ENCODE results near the gene SUFU.
A peak's percentile ranks its signal among the peaks of the same experiment; 100 is the strongest.

SUFU gene

GRCh38 chr10:102492344-102492939 is 11.3 kb upstream of the SUFU start:
- WGBS, 2 donors (ENCODE audit: extremely low coverage in 2 of 2, insufficient read length in 2 of 2, insufficient replicate concordance in 1 of 2): no CpG with 5 or more reads among the region's 7 CpGs
- Histone ChIP-seq H3K9me3 (replicated peaks in 1 of 2; ENCODE audit: control insufficient read depth in 2 of 2, insufficient read depth in 1 of 2, low read depth in 1 of 2, low read length in 2 of 2) (no peaks in the 10 kb centered on the region), H4K91ac (ENCODE audit: low read depth, low read length, poor library complexity) (no peak overlapping the region), H2BK120ac (ENCODE audit: low read depth, low read length) (no peak overlapping the region), H2BK5ac (ENCODE audit: low read length) (no peak overlapping the region), H4K8ac (ENCODE audit: low read depth, low read length) (peak overlapping the region; percentile 57), H3K27ac (replicated peaks; ENCODE audit: low read length) (no peak overlapping the region), H3K79me1 (ENCODE audit: low read depth, low read length) (peaks cover 7% of the 10 kb centered on the region), H3K9ac (ENCODE audit: low read depth, low read length, poor library complexity) (no peak overlapping the region), H2BK15ac (ENCODE audit: low read length) (no peak overlapping the region), H2BK12ac (ENCODE audit: low read length) (no peak overlapping the region), H3K27me3 (ENCODE audit: control insufficient read depth in 3 of 3, insufficient read depth in 3 of 3, low read depth in 1 of 3, low read length in 3 of 3) (no peaks in the 10 kb centered on the region), H2AFZ (ENCODE audit: low read length) (no peak overlapping the region), H3K4me3 (ENCODE audit: low read length in 2 of 2) (no peak overlapping the region), H3K23ac (ENCODE audit: low read depth, low read length, poor library complexity) (peak overlapping the region; percentile 17), H3K18ac (ENCODE audit: low read length) (no peak overlapping the region), H3K4me1 (ENCODE audit: control insufficient read depth in 2 of 2, insufficient read depth in 1 of 2, low read depth in 1 of 2, low read length in 2 of 2) (no peaks in the 10 kb centered on the region), H3K36me3 (replicated peaks in 1 of 2; ENCODE audit: control insufficient read depth in 2 of 2, insufficient read depth in 2 of 2, low read length in 2 of 2) (peaks cover 18 to 73% of the 10 kb centered on the region in 2 donors), H3K4ac (ENCODE audit: low read length) (no peak overlapping the region), H2AK5ac (ENCODE audit: low read depth, low read length) (peak overlapping the region; percentile 32), H3K14ac (ENCODE audit: low read length) (no peak overlapping the region), H3K4me2 (ENCODE audit: insufficient read depth, low read length, poor library complexity, severe bottlenecking) (no peak overlapping the region)
- DNase-seq (ENCODE audit: low spot score): no peak

DNA sequence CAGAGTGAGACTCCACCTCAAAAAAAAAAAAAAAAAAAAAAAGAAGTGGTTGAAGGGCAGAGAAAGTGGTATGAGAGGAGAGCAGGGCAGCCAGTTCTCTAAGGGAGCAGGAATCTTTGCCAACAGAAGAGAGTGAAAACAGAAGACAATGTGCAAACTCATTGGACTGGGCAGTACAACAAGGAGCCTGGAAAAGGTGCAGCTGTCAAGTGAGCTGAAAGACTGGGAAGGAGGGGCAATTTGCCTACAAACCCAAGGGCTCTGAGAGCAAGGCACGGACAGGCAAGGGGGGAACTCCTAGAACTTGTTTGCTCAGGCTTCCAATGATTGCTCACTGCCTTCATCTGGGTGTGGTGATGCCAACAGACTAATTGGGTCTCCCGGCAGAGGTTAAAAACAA is 10.8 kb upstream of the SUFU start:
- Histone ChIP-seq H3K4ac (ENCODE audit: low read length) (no peak overlapping the region), H4K91ac (ENCODE audit: low read depth, low read length, poor library complexity) (no peak overlapping the region), H2AFZ (ENCODE audit: low read length) (no peak overlapping the region), H3K36me3 (replicated peaks in 1 of 2; ENCODE audit: control insufficient read depth in 2 of 2, insufficient read depth in 2 of 2, low read length in 2 of 2) (peaks cover 16 to 75% of the 10 kb centered on the region in 2 donors), H3K23ac (ENCODE audit: low read depth, low read length, poor library complexity) (no peak overlapping the region), H2AK5ac (ENCODE audit: low read depth, low read length) (no peak overlapping the region), H3K18ac (ENCODE audit: low read length) (no peak overlapping the region), H2BK12ac (ENCODE audit: low read length) (no peak overlapping the region), H4K8ac (ENCODE audit: low read depth, low read length) (no peak overlapping the region), H3K27ac (replicated peaks; ENCODE audit: low read length) (no peak overlapping the region), H3K4me3 (ENCODE audit: low read length in 2 of 2) (no peak overlapping the region), H3K27me3 (ENCODE audit: control insufficient read depth in 3 of 3, insufficient read depth in 3 of 3, low read depth in 1 of 3, low read length in 3 of 3) (no peaks in the 10 kb centered on the region), H3K9ac (ENCODE audit: low read depth, low read length, poor library complexity) (no peak overlapping the region), H3K4me1 (ENCODE audit: control insufficient read depth in 2 of 2, insufficient read depth in 1 of 2, low read depth in 1 of 2, low read length in 2 of 2) (no peaks in the 10 kb centered on the region), H3K9me3 (replicated peaks in 1 of 2; ENCODE audit: control insufficient read depth in 2 of 2, insufficient read depth in 1 of 2, low read depth in 1 of 2, low read length in 2 of 2) (no peaks in the 10 kb centered on the region), H3K4me2 (ENCODE audit: insufficient read depth, low read length, poor library complexity, severe bottlenecking) (no peak overlapping the region), H3K14ac (ENCODE audit: low read length) (no peak overlapping the region), H2BK15ac (ENCODE audit: low read length) (no peak overlapping the region), H3K79me1 (ENCODE audit: low read depth, low read length) (peaks cover 7% of the 10 kb centered on the region), H2BK5ac (ENCODE audit: low read length) (no peak overlapping the region), H2BK120ac (ENCODE audit: low read depth, low read length) (no peak overlapping the region)
- whole genome bisulfite sequencing, 2 donors (ENCODE audit: extremely low coverage in 2 of 2, insufficient read length in 2 of 2, insufficient replicate concordance in 1 of 2): no CpG with 5 or more reads among the region's 2 CpGs
- no peak for DNase-seq (ENCODE audit: low spot score)

GRCh38 chr10:102493771-102494170 is 10.0 kb upstream of the SUFU start:
- no peak overlapping the region for H4K91ac ChIP-seq (ENCODE audit: low read depth, low read length, poor library complexity)
- no peak overlapping the region for H2BK5ac ChIP-seq (ENCODE audit: low read length)
- peaks cover 9 to 67% of the 10 kb centered on the region in 2 donors for H3K36me3 ChIP-seq (replicated peaks in 1 of 2; ENCODE audit: control insufficient read depth in 2 of 2, insufficient read depth in 2 of 2, low read length in 2 of 2)
- no peak overlapping the region for H4K8ac ChIP-seq (ENCODE audit: low read depth, low read length)
- H2BK120ac ChIP-seq (ENCODE audit: low read depth, low read length): no peak overlapping the region
- no peaks in the 10 kb centered on the region for H3K9me3 ChIP-seq (replicated peaks in 1 of 2; ENCODE audit: control insufficient read depth in 2 of 2, insufficient read depth in 1 of 2, low read depth in 1 of 2, low read length in 2 of 2)
- H3K27ac ChIP-seq (replicated peaks; ENCODE audit: low read length): no peak overlapping the region
- no peaks in the 10 kb centered on the region for H3K27me3 ChIP-seq (ENCODE audit: control insufficient read depth in 3 of 3, insufficient read depth in 3 of 3, low read depth in 1 of 3, low read length in 3 of 3)
- no peak overlapping the region for H3K23ac ChIP-seq (ENCODE audit: low read depth, low read length, poor library complexity)
- DNase-seq (ENCODE audit: low spot score): no peak
- H3K4ac ChIP-seq (ENCODE audit: low read length): no peak overlapping the region
- no peak overlapping the region for H2AK5ac ChIP-seq (ENCODE audit: low read depth, low read length)
- WGBS, 2 donors (ENCODE audit: extremely low coverage in 2 of 2, insufficient read length in 2 of 2, insufficient replicate concordance in 1 of 2): no CpG with 5 or more reads among the region's 2 CpGs
- no peak overlapping the region for H3K4me3 ChIP-seq (ENCODE audit: low read length in 2 of 2)
- H2AFZ ChIP-seq (ENCODE audit: low read length): no peak overlapping the region
- H2BK12ac ChIP-seq (ENCODE audit: low read length): no peak overlapping the region
- no peak overlapping the region for H3K4me2 ChIP-seq (ENCODE audit: insufficient read depth, low read length, poor library complexity, severe bottlenecking)
- no peaks in the 10 kb centered on the region for H3K4me1 ChIP-seq (ENCODE audit: control insufficient read depth in 2 of 2, insufficient read depth in 1 of 2, low read depth in 1 of 2, low read length in 2 of 2)
- no peak overlapping the region for H2BK15ac ChIP-seq (ENCODE audit: low read length)
- no peak overlapping the region for H3K9ac ChIP-seq (ENCODE audit: low read depth, low read length, poor library complexity)
- no peak overlapping the region for H3K18ac ChIP-seq (ENCODE audit: low read length)
- peaks cover 7% of the 10 kb centered on the region for H3K79me1 ChIP-seq (ENCODE audit: low read depth, low read length)
- no peak overlapping the region for H3K14ac ChIP-seq (ENCODE audit: low read length)

GRCh38 chr10:102497545-102497944 is 6.2 kb upstream of the SUFU start:
- H2BK5ac ChIP-seq (ENCODE audit: low read length): no peak overlapping the region
- no peak overlapping the region for H3K14ac ChIP-seq (ENCODE audit: low read length)
- H3K4ac ChIP-seq (ENCODE audit: low read length): no peak overlapping the region
- no peak overlapping the region for H3K18ac ChIP-seq (ENCODE audit: low read length)
- DNase-seq (ENCODE audit: low spot score): no peak
- H2BK12ac ChIP-seq (ENCODE audit: low read length): no peak overlapping the region
- no peak overlapping the region for H3K27ac ChIP-seq (replicated peaks; ENCODE audit: low read length)
- H4K8ac ChIP-seq (ENCODE audit: low read depth, low read length): no peak overlapping the region
- peaks cover 0 to 43% of the 10 kb centered on the region in 2 donors for H3K36me3 ChIP-seq (replicated peaks in 1 of 2; ENCODE audit: control insufficient read depth in 2 of 2, insufficient read depth in 2 of 2, low read length in 2 of 2)
- peaks cover 7% of the 10 kb centered on the region for H3K79me1 ChIP-seq (ENCODE audit: low read depth, low read length)
- peaks cover 0 to 3% of the 10 kb centered on the region in 2 donors for H3K4me1 ChIP-seq (ENCODE audit: control insufficient read depth in 2 of 2, insufficient read depth in 1 of 2, low read depth in 1 of 2, low read length in 2 of 2)
- H3K27me3 ChIP-seq (ENCODE audit: control insufficient read depth in 3 of 3, insufficient read depth in 3 of 3, low read depth in 1 of 3, low read length in 3 of 3): no peaks in the 10 kb centered on the region
- no peak overlapping the region for H3K23ac ChIP-seq (ENCODE audit: low read depth, low read length, poor library complexity)
- no peak overlapping the region for H2BK15ac ChIP-seq (ENCODE audit: low read length)
- no peaks in the 10 kb centered on the region for H3K9me3 ChIP-seq (replicated peaks in 1 of 2; ENCODE audit: control insufficient read depth in 2 of 2, insufficient read depth in 1 of 2, low read depth in 1 of 2, low read length in 2 of 2)
- no peak overlapping the region for H3K9ac ChIP-seq (ENCODE audit: low read depth, low read length, poor library complexity)
- no peak overlapping the region for H3K4me3 ChIP-seq (ENCODE audit: low read length in 2 of 2)
- no CpG with 5 or more reads among the region's 1 CpG for WGBS, 2 donors (ENCODE audit: extremely low coverage in 2 of 2, insufficient read length in 2 of 2, insufficient replicate concordance in 1 of 2)
- H2BK120ac ChIP-seq (ENCODE audit: low read depth, low read length): no peak overlapping the region
- no peak overlapping the region for H3K4me2 ChIP-seq (ENCODE audit: insufficient read depth, low read length, poor library complexity, severe bottlenecking)
- H4K91ac ChIP-seq (ENCODE audit: low read depth, low read length, poor library complexity): no peak overlapping the region
- no peak overlapping the region for H2AK5ac ChIP-seq (ENCODE audit: low read depth, low read length)
- H2AFZ ChIP-seq (ENCODE audit: low read length): no peak overlapping the region
